ENCODE measurements around the gene MMP20.

The MMP20 gene

DNA sequence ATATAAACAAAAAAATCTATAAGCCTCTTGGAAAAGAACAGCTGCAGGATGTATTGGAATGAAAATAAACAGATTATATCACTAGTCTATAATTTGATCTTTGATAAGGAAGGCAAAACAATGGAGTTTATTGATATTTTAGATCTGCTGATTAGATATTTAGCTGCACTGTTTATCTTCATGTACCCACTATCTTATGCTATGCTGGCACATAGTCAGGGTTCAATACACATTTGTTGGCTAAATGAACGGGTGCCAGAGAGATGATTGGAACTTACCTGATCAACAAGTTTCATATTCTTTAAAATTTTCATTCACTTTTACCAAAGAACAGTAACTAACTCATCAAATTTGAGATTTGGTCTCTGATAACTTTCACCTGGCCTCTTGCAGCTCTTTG lies 26.9 kb downstream of the MMP20 start:
- POLR2A ChIA-PET = no interaction called here
- CTCF ChIA-PET = interaction anchor here (1.0 to 1.4 kb wide), 3 partner anchors 15 to 68 kb away, joined by 4 to 6 read pairs (median 5); no protein-coding TSS in a partner anchor
- H3K4me3 ChIP-seq (ENCODE audit: low read depth, low read length) = no peak overlapping the region

DNA sequence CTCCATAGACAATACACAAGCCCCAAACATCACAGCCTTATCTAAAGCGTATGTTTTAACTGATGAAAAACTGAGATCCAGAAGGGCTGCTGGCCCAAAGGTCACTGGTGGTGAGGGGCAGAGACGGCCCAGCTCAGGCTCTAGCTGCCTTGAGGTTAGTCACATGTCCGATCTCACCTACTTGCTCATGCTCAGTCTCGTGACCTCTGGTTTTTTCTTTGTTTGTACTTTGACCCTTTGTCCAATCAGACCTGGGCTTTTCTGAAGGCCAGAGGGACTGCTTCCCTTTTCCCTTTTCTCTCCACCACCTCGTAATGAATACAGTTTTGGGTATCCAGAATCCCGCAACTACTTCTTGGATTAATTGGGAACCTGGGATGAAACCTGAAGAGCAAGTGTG lies 28.6 kb downstream of the MMP20 start:
- no peak overlapping the region for H3K4me3 ChIP-seq (ENCODE audit: low read depth, low read length)
- CTCF ChIA-PET = interaction anchor here (0.8 to 1.1 kb wide), 3 partner anchors 68 to 303 kb away, joined by 3 read pairs; no protein-coding TSS in a partner anchor
- POLR2A ChIA-PET = no interaction called here
- DNase-seq (ENCODE audit: low read depth, low spot score) = no peak
- TF ChIP-seq, protein P1, sequence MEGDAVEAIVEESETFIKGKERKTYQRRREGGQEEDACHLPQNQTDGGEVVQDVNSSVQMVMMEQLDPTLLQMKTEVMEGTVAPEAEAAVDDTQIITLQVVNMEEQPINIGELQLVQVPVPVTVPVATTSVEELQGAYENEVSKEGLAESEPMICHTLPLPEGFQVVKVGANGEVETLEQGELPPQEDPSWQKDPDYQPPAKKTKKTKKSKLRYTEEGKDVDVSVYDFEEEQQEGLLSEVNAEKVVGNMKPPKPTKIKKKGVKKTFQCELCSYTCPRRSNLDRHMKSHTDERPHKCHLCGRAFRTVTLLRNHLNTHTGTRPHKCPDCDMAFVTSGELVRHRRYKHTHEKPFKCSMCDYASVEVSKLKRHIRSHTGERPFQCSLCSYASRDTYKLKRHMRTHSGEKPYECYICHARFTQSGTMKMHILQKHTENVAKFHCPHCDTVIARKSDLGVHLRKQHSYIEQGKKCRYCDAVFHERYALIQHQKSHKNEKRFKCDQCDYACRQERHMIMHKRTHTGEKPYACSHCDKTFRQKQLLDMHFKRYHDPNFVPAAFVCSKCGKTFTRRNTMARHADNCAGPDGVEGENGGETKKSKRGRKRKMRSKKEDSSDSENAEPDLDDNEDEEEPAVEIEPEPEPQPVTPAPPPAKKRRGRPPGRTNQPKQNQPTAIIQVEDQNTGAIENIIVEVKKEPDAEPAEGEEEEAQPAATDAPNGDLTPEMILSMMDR (IDR thresholded peaks at IDR 0.05; ENCODE audit: insufficient read depth, low read length, missing control alignments) = no peak

More for the DNA sequence above, 26.9 kb downstream of the MMP20 start:
- DNase-seq (ENCODE audit: low read depth, low spot score) = no peak
- TF ChIP-seq, protein P1 (IDR thresholded peaks at IDR 0.05; ENCODE audit: insufficient read depth, low read length, missing control alignments) = no peak

DNA sequence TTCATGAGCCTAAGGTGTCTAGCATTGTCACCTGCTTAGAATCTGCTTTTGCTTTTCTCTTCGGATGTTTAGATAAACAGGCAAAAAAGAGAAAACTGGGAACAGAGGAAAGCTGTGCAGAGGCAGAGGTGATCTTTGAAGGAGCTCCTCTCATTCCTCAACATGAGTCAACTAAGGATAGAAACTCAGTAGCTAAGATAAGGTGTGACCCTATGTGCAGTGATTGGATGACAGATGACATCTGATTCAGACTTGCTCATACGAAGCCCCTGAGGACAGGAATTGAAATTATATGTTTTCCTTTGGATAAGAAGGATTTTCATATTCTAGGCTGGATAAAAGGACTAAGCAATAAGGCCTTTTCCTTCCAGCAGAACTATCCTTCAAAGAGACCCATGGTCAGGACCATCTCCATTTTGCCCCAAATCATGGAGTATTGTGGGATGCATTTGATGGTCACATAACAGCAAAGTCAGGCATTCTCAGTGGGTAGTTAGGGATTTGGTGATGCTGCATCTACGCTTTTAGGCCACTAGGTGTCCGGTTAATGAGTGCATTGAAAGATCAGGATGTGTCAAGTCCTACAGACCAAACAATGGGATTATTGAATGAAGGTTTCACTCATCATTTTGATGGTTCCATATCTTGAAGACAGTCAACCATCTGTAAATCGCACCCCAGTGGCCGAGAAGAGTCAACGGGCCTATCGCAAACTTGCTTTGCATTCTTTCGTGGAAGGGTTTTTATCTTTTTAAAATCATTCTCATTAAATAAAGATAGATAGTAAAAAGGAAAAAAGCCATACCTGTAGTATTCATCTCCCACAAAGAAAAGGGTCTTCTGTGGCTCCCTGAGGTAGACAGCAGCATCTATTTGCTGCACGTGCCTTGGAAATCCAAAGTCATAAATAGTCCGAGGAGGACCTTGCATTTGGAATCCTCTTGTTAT lies 32.2 kb downstream of the MMP20 start:
- ChIA-PET POLR2A (no interaction called here), CTCF (interaction anchor here (0.7 to 2.6 kb wide), 12 partner anchors 10 to 251 kb away, joined by 3 to 13 read pairs (median 4); no protein-coding TSS in a partner anchor)
- no peak for DNase-seq (ENCODE audit: low read depth, low spot score)
- TF ChIP-seq, protein P1 (IDR thresholded peaks at IDR 0.05; ENCODE audit: insufficient read depth, low read length, missing control alignments) = peak; percentile 48
- H3K4me3 ChIP-seq (ENCODE audit: low read depth, low read length) = no peak overlapping the region

DNA sequence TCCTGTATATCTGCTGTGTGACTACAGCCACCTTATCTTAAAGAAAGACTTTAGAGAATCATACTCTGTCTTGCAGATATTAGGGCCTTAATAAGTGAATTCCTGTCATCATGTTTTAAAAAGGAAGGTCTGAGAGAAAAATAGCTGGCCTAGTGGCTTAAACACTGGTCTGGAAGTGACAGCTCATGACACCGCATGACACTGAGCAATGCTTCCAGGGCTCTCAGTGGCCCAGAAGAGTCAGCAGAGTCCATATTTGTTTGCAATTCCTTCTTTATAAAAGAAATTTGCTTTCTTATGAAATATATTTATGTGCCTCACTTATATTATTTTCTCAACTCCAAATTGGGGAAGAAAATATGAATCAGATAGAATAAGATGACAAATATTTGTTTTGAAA lies 33.0 kb downstream of the MMP20 start:
- POLR2A ChIA-PET = no interaction called here
- no peak overlapping the region for H3K4me3 ChIP-seq (ENCODE audit: low read depth, low read length)
- DNase-seq (ENCODE audit: low read depth, low spot score) = no peak
- TF ChIP-seq, protein P1 (IDR thresholded peaks at IDR 0.05; ENCODE audit: insufficient read depth, low read length, missing control alignments) = no peak
- CTCF ChIA-PET = interaction anchor here (0.7 to 2.6 kb wide), 8 partner anchors 11 to 75 kb away, joined by 3 to 10 read pairs (median 4); no protein-coding TSS in a partner anchor

DNA sequence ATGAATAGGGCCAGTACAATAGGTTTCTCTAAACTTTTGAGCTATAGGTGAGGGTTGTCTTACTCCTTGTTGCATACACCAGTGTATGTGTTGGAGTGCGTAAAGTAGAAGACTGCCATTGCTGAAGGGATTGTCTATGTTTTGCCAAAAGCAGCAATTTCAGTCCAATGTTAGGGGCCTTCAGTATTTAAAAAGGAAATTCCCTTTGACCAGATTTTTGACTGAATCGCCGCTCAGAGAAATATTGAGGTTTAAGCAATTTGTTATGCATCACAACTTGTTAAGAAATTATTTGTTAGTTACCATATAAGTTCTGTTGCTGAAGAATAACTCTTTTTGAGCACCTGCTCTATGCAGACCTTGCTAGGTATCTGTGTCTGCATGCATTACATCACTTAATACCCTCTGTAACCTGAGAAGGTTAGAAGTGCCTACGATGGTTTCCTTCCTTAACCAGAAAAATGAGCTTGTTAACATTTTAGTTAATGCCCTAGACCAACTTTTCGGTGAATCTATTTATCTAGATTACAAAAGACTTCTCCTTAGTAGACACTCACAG lies 33.9 kb downstream of the MMP20 start:
- TF ChIP-seq, protein P1 (IDR thresholded peaks at IDR 0.05; ENCODE audit: insufficient read depth, low read length, missing control alignments) = no peak
- no peak for DNase-seq (ENCODE audit: low read depth, low spot score)
- CTCF ChIA-PET = interaction anchor here (0.7 to 2.6 kb wide), 3 partner anchors 17 to 75 kb away, joined by 3 to 10 read pairs (median 3); no protein-coding TSS in a partner anchor
- POLR2A ChIA-PET = no interaction called here
- H3K4me3 ChIP-seq (ENCODE audit: low read depth, low read length) = no peak overlapping the region
